SK-N-SH (cell line): ENCODE measurements around the gene ZBTB16.

Experiments
- NFIC ChIP-seq: IDR thresholded peaks from 2 replicates; pipeline ENCODE4 v1.4.0; 2012; ENCODE audit warnings: borderline replicate concordance
- TAF1 ChIP-seq: IDR thresholded peaks from 2 replicates; pipeline ENCODE4 v1.6.1; 2012; ENCODE audit warnings: low read depth, mild to moderate bottlenecking, low read length, moderate library complexity, borderline replicate concordance
- TF ChIP-seq, protein P1 (sequence below): fragments of 200-600 bp; sonication (generic); IDR thresholded peaks from 2 replicates; pipeline ENCODE4 v1.6.1; 2017; ENCODE audit warnings: antibody characterized with exemption, mild to moderate bottlenecking, moderate library complexity
- TF ChIP-seq, protein P2 (sequence below): IDR thresholded peaks from 2 replicates; pipeline ENCODE4 v1.4.0; 2012; ENCODE audit warnings: low read depth

DNA sequence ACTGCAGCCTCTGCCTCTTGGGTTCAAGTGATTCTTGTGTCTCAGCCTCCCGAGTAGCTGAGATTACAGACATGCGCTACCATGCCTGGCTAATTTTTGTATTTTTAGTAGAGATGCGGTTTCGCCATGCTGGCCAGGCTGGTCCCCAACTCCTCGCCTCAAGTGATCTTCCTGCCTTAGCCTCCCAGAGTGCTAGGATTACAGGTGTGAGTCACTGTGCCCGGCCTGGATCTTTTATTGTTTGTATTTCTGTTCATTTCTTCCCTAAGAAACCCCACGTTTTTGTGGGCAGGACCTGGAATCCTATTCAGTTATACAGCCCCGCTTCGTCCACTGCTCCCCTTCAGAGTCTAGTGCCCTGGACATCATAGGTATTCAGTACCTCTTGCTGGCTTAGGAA lies 28.7 kb downstream of the ZBTB16 start:
- TF ChIP-seq, protein P1, sequence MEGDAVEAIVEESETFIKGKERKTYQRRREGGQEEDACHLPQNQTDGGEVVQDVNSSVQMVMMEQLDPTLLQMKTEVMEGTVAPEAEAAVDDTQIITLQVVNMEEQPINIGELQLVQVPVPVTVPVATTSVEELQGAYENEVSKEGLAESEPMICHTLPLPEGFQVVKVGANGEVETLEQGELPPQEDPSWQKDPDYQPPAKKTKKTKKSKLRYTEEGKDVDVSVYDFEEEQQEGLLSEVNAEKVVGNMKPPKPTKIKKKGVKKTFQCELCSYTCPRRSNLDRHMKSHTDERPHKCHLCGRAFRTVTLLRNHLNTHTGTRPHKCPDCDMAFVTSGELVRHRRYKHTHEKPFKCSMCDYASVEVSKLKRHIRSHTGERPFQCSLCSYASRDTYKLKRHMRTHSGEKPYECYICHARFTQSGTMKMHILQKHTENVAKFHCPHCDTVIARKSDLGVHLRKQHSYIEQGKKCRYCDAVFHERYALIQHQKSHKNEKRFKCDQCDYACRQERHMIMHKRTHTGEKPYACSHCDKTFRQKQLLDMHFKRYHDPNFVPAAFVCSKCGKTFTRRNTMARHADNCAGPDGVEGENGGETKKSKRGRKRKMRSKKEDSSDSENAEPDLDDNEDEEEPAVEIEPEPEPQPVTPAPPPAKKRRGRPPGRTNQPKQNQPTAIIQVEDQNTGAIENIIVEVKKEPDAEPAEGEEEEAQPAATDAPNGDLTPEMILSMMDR = no peak
- TF ChIP-seq, protein P2, sequence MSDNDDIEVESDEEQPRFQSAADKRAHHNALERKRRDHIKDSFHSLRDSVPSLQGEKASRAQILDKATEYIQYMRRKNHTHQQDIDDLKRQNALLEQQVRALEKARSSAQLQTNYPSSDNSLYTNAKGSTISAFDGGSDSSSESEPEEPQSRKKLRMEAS = no peak
- no peak for TF ChIP-seq TAF1
- TF ChIP-seq NFIC = no peak
